ENCODE measurements around the gene C4A.
"Not testable (repeated sequence)": the region's sequence is repeated elsewhere in the genome, so short reads cannot be mapped to it uniquely, and the experiment has no call there.

The C4A gene

GRCh38 chr6:32014547-32014946, 32.7 kb downstream of the C4A start, which contains the start of gene C4B:
Gene C4B, plus strand, starts transcription at chr6:32014795. Its CDS starts 51 bp downstream, at chr6:32014846.
- not testable (repeated sequence) for H3K9me3 ChIP-seq (ENCODE audit: insufficient read depth, low read length); H3F3A ChIP-seq (ENCODE audit: insufficient read depth); H4K20me1 ChIP-seq (ENCODE audit: low read depth, low read length); H2AFZ ChIP-seq (ENCODE audit: low read depth, low read length, severe bottlenecking); H3K4me3 ChIP-seq (ENCODE audit: insufficient read depth, low read length, poor library complexity, severe bottlenecking); H3K9ac ChIP-seq (ENCODE audit: low read length); H3K9me2 ChIP-seq (replicated peaks; ENCODE audit: insufficient read depth, low read length); H3K36me3 ChIP-seq (ENCODE audit: low read length); H3K79me2 ChIP-seq (ENCODE audit: insufficient read depth, low read length); H3K27me3 ChIP-seq (ENCODE audit: low read length); H3K27ac ChIP-seq (ENCODE audit: low read depth, low read length); H3K4me2 ChIP-seq (ENCODE audit: low read depth, low read length, poor library complexity, severe bottlenecking)

GRCh38 chr6:32022100-32022499, 40.2 kb downstream of the C4A start:
- not testable (repeated sequence) for H3K79me2 ChIP-seq (ENCODE audit: insufficient read depth, low read length); H3K36me3 ChIP-seq (ENCODE audit: low read length); H3K4me2 ChIP-seq (ENCODE audit: low read depth, low read length, poor library complexity, severe bottlenecking); H4K20me1 ChIP-seq (ENCODE audit: low read depth, low read length); H3K27ac ChIP-seq (ENCODE audit: low read depth, low read length); H2AFZ ChIP-seq (ENCODE audit: low read depth, low read length, severe bottlenecking); H3K27me3 ChIP-seq (ENCODE audit: low read length); H3K9me3 ChIP-seq (ENCODE audit: insufficient read depth, low read length); H3K9ac ChIP-seq (ENCODE audit: low read length); H3K4me3 ChIP-seq (ENCODE audit: insufficient read depth, low read length, poor library complexity, severe bottlenecking); H3K9me2 ChIP-seq (replicated peaks; ENCODE audit: insufficient read depth, low read length); H3F3A ChIP-seq (ENCODE audit: insufficient read depth)

- not testable (repeated sequence) for H3K27ac ChIP-seq (ENCODE audit: low read depth, low read length); H2AFZ ChIP-seq (ENCODE audit: low read depth, low read length, severe bottlenecking); H3F3A ChIP-seq (ENCODE audit: insufficient read depth); H3K9me3 ChIP-seq (ENCODE audit: insufficient read depth, low read length); H3K4me2 ChIP-seq (ENCODE audit: low read depth, low read length, poor library complexity, severe bottlenecking); H3K79me2 ChIP-seq (ENCODE audit: insufficient read depth, low read length); H3K36me3 ChIP-seq (ENCODE audit: low read length); H3K27me3 ChIP-seq (ENCODE audit: low read length); H3K4me3 ChIP-seq (ENCODE audit: insufficient read depth, low read length, poor library complexity, severe bottlenecking); H4K20me1 ChIP-seq (ENCODE audit: low read depth, low read length); H3K9me2 ChIP-seq (replicated peaks; ENCODE audit: insufficient read depth, low read length); H3K9ac ChIP-seq (ENCODE audit: low read length)
Observed at GRCh38 chr6:32028631-32029030, 46.8 kb downstream of the C4A start.

GRCh38 chr6:32029553-32029952, 47.7 kb downstream of the C4A start:
- not testable (repeated sequence) for H3K9me2 ChIP-seq (replicated peaks; ENCODE audit: insufficient read depth, low read length); H4K20me1 ChIP-seq (ENCODE audit: low read depth, low read length)

GRCh38 chr6:32035283-32036013, 53.6 kb downstream of the C4A start:
- not testable (repeated sequence) for H3K9me3 ChIP-seq (ENCODE audit: insufficient read depth, low read length); H3K9me2 ChIP-seq (replicated peaks; ENCODE audit: insufficient read depth, low read length); H3K79me2 ChIP-seq (ENCODE audit: insufficient read depth, low read length); H3K4me2 ChIP-seq (ENCODE audit: low read depth, low read length, poor library complexity, severe bottlenecking); H4K20me1 ChIP-seq (ENCODE audit: low read depth, low read length); H3K36me3 ChIP-seq (ENCODE audit: low read length); H3F3A ChIP-seq (ENCODE audit: insufficient read depth); H3K27me3 ChIP-seq (ENCODE audit: low read length); H3K27ac ChIP-seq (ENCODE audit: low read depth, low read length); H2AFZ ChIP-seq (ENCODE audit: low read depth, low read length, severe bottlenecking); H3K4me3 ChIP-seq (ENCODE audit: insufficient read depth, low read length, poor library complexity, severe bottlenecking); H3K9ac ChIP-seq (ENCODE audit: low read length)

More at GRCh38 chr6:32029553-32029952, 47.7 kb downstream of the C4A start:
- not testable (repeated sequence) for H3K9ac ChIP-seq (ENCODE audit: low read length); H3K79me2 ChIP-seq (ENCODE audit: insufficient read depth, low read length); H3K4me2 ChIP-seq (ENCODE audit: low read depth, low read length, poor library complexity, severe bottlenecking); H2AFZ ChIP-seq (ENCODE audit: low read depth, low read length, severe bottlenecking); H3K27ac ChIP-seq (ENCODE audit: low read depth, low read length); H3K36me3 ChIP-seq (ENCODE audit: low read length); H3K27me3 ChIP-seq (ENCODE audit: low read length); H3K4me3 ChIP-seq (ENCODE audit: insufficient read depth, low read length, poor library complexity, severe bottlenecking); H3K9me3 ChIP-seq (ENCODE audit: insufficient read depth, low read length); H3F3A ChIP-seq (ENCODE audit: insufficient read depth)

- not testable (repeated sequence) for H3F3A ChIP-seq (ENCODE audit: insufficient read depth); H3K36me3 ChIP-seq (ENCODE audit: low read length); H2AFZ ChIP-seq (ENCODE audit: low read depth, low read length, severe bottlenecking); H4K20me1 ChIP-seq (ENCODE audit: low read depth, low read length); H3K9me3 ChIP-seq (ENCODE audit: insufficient read depth, low read length); H3K9ac ChIP-seq (ENCODE audit: low read length); H3K4me2 ChIP-seq (ENCODE audit: low read depth, low read length, poor library complexity, severe bottlenecking); H3K27ac ChIP-seq (ENCODE audit: low read depth, low read length); H3K79me2 ChIP-seq (ENCODE audit: insufficient read depth, low read length); H3K4me3 ChIP-seq (ENCODE audit: insufficient read depth, low read length, poor library complexity, severe bottlenecking); H3K27me3 ChIP-seq (ENCODE audit: low read length); H3K9me2 ChIP-seq (replicated peaks; ENCODE audit: insufficient read depth, low read length)
Observed at GRCh38 chr6:32037136-32037535, 55.3 kb downstream of the C4A start.

- not testable (repeated sequence) for H3K4me3 ChIP-seq (ENCODE audit: insufficient read depth, low read length, poor library complexity, severe bottlenecking); H3K9me2 ChIP-seq (replicated peaks; ENCODE audit: insufficient read depth, low read length); H3K27ac ChIP-seq (ENCODE audit: low read depth, low read length); H3K4me2 ChIP-seq (ENCODE audit: low read depth, low read length, poor library complexity, severe bottlenecking); H3F3A ChIP-seq (ENCODE audit: insufficient read depth); H4K20me1 ChIP-seq (ENCODE audit: low read depth, low read length); H3K36me3 ChIP-seq (ENCODE audit: low read length); H3K9me3 ChIP-seq (ENCODE audit: insufficient read depth, low read length); H3K79me2 ChIP-seq (ENCODE audit: insufficient read depth, low read length); H3K9ac ChIP-seq (ENCODE audit: low read length); H3K27me3 ChIP-seq (ENCODE audit: low read length); H2AFZ ChIP-seq (ENCODE audit: low read depth, low read length, severe bottlenecking)
Observed at GRCh38 chr6:32037598-32038524, 56.0 kb downstream of the C4A start, which contains the start of gene CYP21A2. Gene CYP21A2, plus strand, starts transcription at chr6:32038415. Its CDS starts 8 bp downstream, at chr6:32038423.

- H3K4me2 ChIP-seq (ENCODE audit: low read depth, low read length, poor library complexity, severe bottlenecking); H2AFZ ChIP-seq (ENCODE audit: low read depth, low read length, severe bottlenecking); H3F3A ChIP-seq (ENCODE audit: insufficient read depth); H3K79me2 ChIP-seq (ENCODE audit: insufficient read depth, low read length); H3K9me2 ChIP-seq (replicated peaks; ENCODE audit: insufficient read depth, low read length); H3K27me3 ChIP-seq (ENCODE audit: low read length); H3K27ac ChIP-seq (ENCODE audit: low read depth, low read length); H3K9ac ChIP-seq (ENCODE audit: low read length); H3K9me3 ChIP-seq (ENCODE audit: insufficient read depth, low read length); H4K20me1 ChIP-seq (ENCODE audit: low read depth, low read length); H3K36me3 ChIP-seq (ENCODE audit: low read length); H3K4me3 ChIP-seq (ENCODE audit: insufficient read depth, low read length, poor library complexity, severe bottlenecking): not testable (repeated sequence)
Observed at GRCh38 chr6:32038878-32039277, 57.0 kb downstream of the C4A start.

All from SU-DHL-6 (cell line).